Kidney (tissue), 14 donors: ENCODE data around the gene SLC22A6. TPM values are rescaled to one million over a fixed set of nuclear protein-coding genes. Genes with fewer than 3 reads are reported as not detected.
A peak's percentile ranks its signal among the peaks of the same experiment; 100 is the strongest.

ENCODE experiments used
- DNase-seq, 5 donors: peaks; one replicate each; pipeline ENCODE4 v3.0.0-alpha.2; 2013 to 2020
- FAIRE-seq: peaks from 2 replicates; lab custom pipeline; 2012; peaks lifted over from hg19 to GRCh38; lab: Jason Lieb, UNC
- H3K27ac ChIP-seq, 2 donors: one replicate each; pipeline ENCODE4 v1.7.0; 2013; ENCODE audit warnings: low read depth in 2 of 2, low read length in 2 of 2, inconsistent platforms in 1 of 2
- H3K27me3 ChIP-seq: one replicate; pipeline ENCODE4 v1.7.1; 2013; ENCODE audit warnings: low read length, inconsistent platforms; ENCODE audit not compliant: control insufficient read depth, insufficient read depth
- H3K36me3 ChIP-seq, 3 donors: one replicate each; pipeline versions ENCODE4 v1.7.0 to v1.7.1; 2013; ENCODE audit warnings: low read length in 3 of 3, control low read depth in 1 of 3, inconsistent platforms in 1 of 3; ENCODE audit not compliant: insufficient read depth in 3 of 3, control insufficient read depth in 2 of 3
- H3K4me1 ChIP-seq, 3 donors: one replicate each; pipeline versions ENCODE4 v1.7.0 to v1.7.1; 2013; ENCODE audit warnings: low read length in 3 of 3, inconsistent platforms in 1 of 3, low read depth in 1 of 3; ENCODE audit not compliant: control insufficient read depth in 2 of 3, insufficient read depth in 2 of 3
- H3K4me3 ChIP-seq, 3 donors: one replicate each; pipeline versions ENCODE4 v1.7.0 to v1.8.1; 2013; ENCODE audit warnings: low read length in 3 of 3, control low read depth in 1 of 3, inconsistent platforms in 1 of 3
- H3K9ac ChIP-seq, 3 donors: one replicate each; pipeline versions ENCODE4 v1.7.0 to v1.7.1; 2013; ENCODE audit warnings: low read length in 3 of 3, control low read depth in 1 of 3, inconsistent platforms in 1 of 3
- H3K9me3 ChIP-seq, 3 donors: one replicate each; pipeline versions ENCODE4 v1.7.0 to v1.7.1; 2013; ENCODE audit warnings: low read length in 3 of 3, control low read depth in 1 of 3, inconsistent platforms in 1 of 3; ENCODE audit not compliant: control insufficient read depth in 2 of 3, insufficient read depth in 1 of 3
- CTCF ChIP-seq: IDR thresholded peaks from 3 replicates; pipeline ENCODE4 v1.5.1; 2012; ENCODE audit warnings: mild to moderate bottlenecking, moderate library complexity, borderline replicate concordance; ENCODE audit not compliant: insufficient read depth; ENCODE audit errors: extremely low read depth
- intact Hi-C: fragments of 100-400 bp; cut with DNase I; formaldehyde crosslinking; loops from one replicate; pipeline ENCODE4 v1.11.1; 2022
- polyA plus RNA-seq: library from polyadenylated mRNA; stranded (reverse); fragments of 350-450 nt; fragmentation: Illumina TruSeq; extraction: RNeasy Lipid Tissue Mini Kit (QIAGEN cat#74804); gene quantifications from one replicate; pipeline ENCODE4 v1.2.3, GENCODE V29; 2014; ENCODE audit warnings: low read depth, low replicate concordance; ENCODE audit not compliant: insufficient read depth
- total RNA-seq: library from RNA; stranded (reverse); fragmentation: NEBNext Ultra II Directional; extraction: Animal tissue kit (Norgen Biotek cat#: 25700); gene quantifications from one replicate; pipeline ENCODE4 v1.2.1, GENCODE V29; 2021
- donor health status: control.
- donor health status: control.
- donor health status: control.
- donor health status: control.
- donor health status: control.
- donor health status: DM: yes; HTN: yes; CAD: no.
- donor health status: Normal renal cell carcinoma (clear cell type).

SLC22A6 gene
- total and polyA plus RNA-seq, 2 donors from 2014 or later, result 2.4 to 362 TPM

GRCh38 chr11:63019506-63019905, 34.7 kb upstream of the SLC22A6 start:
- Histone ChIP-seq H3K36me3 (no peaks in the 10 kb centered on the region), H3K4me3 (no peak overlapping the region), H3K4me1 (peaks cover 0 to 6% (median 0%) of the 10 kb centered on the region in 3 donors), H3K9ac (no peak overlapping the region), H3K27ac (no peak overlapping the region), H3K9me3 (no peaks in the 10 kb centered on the region), H3K27me3 (no peaks in the 10 kb centered on the region)
- no peak for FAIRE-seq
- no peak for DNase-seq
- no peak for TF ChIP-seq CTCF
- intact Hi-C loops, result no loop called here

GRCh38 chr11:63017306-63017974, 32.7 kb upstream of the SLC22A6 start:
- H3K27me3 ChIP-seq, result no peaks in the 10 kb centered on the region
- H3K9ac ChIP-seq, result no peak overlapping the region
- H3K27ac ChIP-seq, result no peak overlapping the region
- intact Hi-C loops, result no loop called here
- DNase-seq (no peak), FAIRE-seq (no peak)
- H3K4me1 ChIP-seq, result no peaks in the 10 kb centered on the region
- peaks cover 0 to 5% (median 0%) of the 10 kb centered on the region in 3 donors for H3K36me3 ChIP-seq
- H3K9me3 ChIP-seq, result no peaks in the 10 kb centered on the region
- no peak overlapping the region for H3K4me3 ChIP-seq
- no peak for TF ChIP-seq CTCF

- peak within 1 kb of the TSS in 1 of 3 donors; percentile 64 for H3K9ac ChIP-seq
- peak within 1 kb of the TSS; percentile 59 to 80 for H3K27ac ChIP-seq
- DNase-seq (peak in 4 of 5 donors; percentile 36 to 59 (median 52)), FAIRE-seq (no peak)
- H3K27me3 ChIP-seq, result no peaks in the 10 kb centered on the region
- no peak for TF ChIP-seq CTCF
- peak within 1 kb of the TSS in 2 of 3 donors; percentile 73 to 85 for H3K4me3 ChIP-seq
- no peaks in the 10 kb centered on the region for H3K4me1 ChIP-seq
- H3K36me3 ChIP-seq, result peaks cover 0 to 5% (median 0%) of the 10 kb centered on the region in 3 donors
- intact Hi-C loops, result no loop called here
- H3K9me3 ChIP-seq, result no peaks in the 10 kb centered on the region
Measured at GRCh38 chr11:63015521-63016215, 30.9 kb upstream of the SLC22A6 start, which contains the start of gene SLC22A8. Gene SLC22A8, minus strand, starts transcription at chr11:63015841. Its CDS starts 883 bp downstream, at chr11:63014958.
